SJCRH30 (cell line): ENCODE results near the gene OLFM2. TPM values are rescaled to one million over a fixed set of nuclear protein-coding genes. Genes with fewer than 3 reads are reported as not detected.
"Not testable (repeated sequence)": the region's sequence is repeated elsewhere in the genome, so short reads cannot be mapped to it uniquely, and the experiment has no call there.

Source experiments
- DNase-seq, 2 experiments: peaks; one replicate each; pipeline ENCODE4 v3.0.0-alpha.2; 2015 to 2020
- H3K27ac ChIP-seq: fragments of 250-450 bp; sonication (Bioruptor Pico); 2 replicates; pipeline ENCODE4 v1.5.1; 2020; ENCODE audit warnings: mild to moderate bottlenecking, moderate library complexity
- H3K27me3 ChIP-seq: fragments of 250-450 bp; sonication (Bioruptor Pico); 2 replicates; pipeline ENCODE4 v1.5.1; 2020; ENCODE audit warnings: mild to moderate bottlenecking, moderate library complexity
- H3K36me3 ChIP-seq: fragments of 250-450 bp; sonication (Bioruptor Pico); 2 replicates; pipeline ENCODE4 v1.5.1; 2020; ENCODE audit warnings: mild to moderate bottlenecking, moderate library complexity
- H3K4me1 ChIP-seq: fragments of 250-450 bp; sonication (Bioruptor Pico); 2 replicates; pipeline ENCODE4 v1.5.1; 2020; ENCODE audit warnings: mild to moderate bottlenecking, moderate library complexity
- H3K4me3 ChIP-seq: fragments of 250-450 bp; sonication (Bioruptor Pico); 2 replicates; pipeline ENCODE4 v1.5.1; 2020; ENCODE audit warnings: mild to moderate bottlenecking, moderate library complexity
- H3K9me3 ChIP-seq: fragments of 250-450 bp; sonication (Bioruptor Pico); replicated peaks from 2 replicates; pipeline ENCODE4 v1.5.1; 2020; ENCODE audit warnings: mild to moderate bottlenecking, moderate library complexity
- total RNA-seq: library from RNA; depleted of rRNA; stranded (reverse); fragments of >200 nt; shearing (Covaris generic); gene quantifications from 2 replicates; pipeline ENCODE4 v1.2.3, GENCODE V29; 2014; rRNA removed

The OLFM2 gene
- total RNA-seq, 1 experiment from 2014 or later = 0.20 TPM

GRCh38 chr19:9820034-9820433, 116.3 kb downstream of the OLFM2 start:
- H3K27me3 ChIP-seq, H3K27ac ChIP-seq: not testable (repeated sequence)
- peak overlapping the region; percentile 47 for H3K4me3 ChIP-seq

GRCh38 chr19:9819596-9819909, 116.8 kb downstream of the OLFM2 start:
- peak overlapping the region; percentile 47 for H3K4me3 ChIP-seq

More at GRCh38 chr19:9820034-9820433, 116.3 kb downstream of the OLFM2 start:
- H3K36me3 ChIP-seq, H3K4me1 ChIP-seq, H3K9me3 ChIP-seq, DNase-seq: not testable (repeated sequence)

DNA sequence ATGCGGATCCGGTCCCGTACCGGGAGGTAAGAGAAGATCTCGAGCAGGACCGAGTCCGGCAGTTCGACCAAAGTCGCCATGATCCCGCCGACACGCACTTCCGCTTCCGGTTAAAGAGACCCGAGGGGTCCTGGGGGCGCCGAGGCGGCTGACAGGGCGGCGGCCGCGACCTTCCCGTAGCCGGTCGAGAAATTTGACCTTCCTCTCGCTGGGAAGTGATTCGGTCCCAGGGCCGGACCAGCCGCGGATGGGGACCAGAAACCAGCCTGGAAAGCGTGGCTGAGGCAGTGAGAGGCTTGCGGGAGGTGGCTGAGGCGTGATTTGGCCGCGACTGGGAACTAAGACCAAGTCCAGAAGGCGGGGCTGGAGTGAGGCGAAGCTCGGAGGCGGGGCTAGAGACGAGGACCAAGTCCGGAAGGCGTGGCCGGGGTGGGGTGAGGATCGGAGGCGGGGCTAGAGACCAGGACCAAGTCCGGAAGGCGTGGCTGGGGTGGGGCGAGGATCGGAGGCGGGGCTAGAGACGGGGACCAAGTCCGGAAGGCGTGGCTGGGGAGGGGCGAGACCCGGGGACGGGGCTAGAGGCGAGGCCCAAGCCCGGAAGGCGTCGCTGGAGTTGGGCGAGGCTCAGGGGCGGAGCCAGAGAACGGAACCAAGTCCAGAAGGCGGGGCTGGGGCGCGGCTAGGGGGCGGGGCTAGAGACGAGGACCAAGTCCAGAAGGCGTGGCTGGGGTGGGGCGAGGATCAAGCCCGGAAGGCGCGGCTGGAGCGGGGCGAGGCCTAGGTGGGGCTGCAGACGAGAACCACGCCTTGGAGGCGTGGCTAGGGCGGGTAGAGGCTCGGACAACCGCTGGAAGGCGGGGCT, 117.3 kb downstream of the OLFM2 start, which contains the start of gene FBXL12:
FBXL12 (minus strand) TSS at position 346 of the 862 bp plus-strand sequence; CDS start at position 80, 266 bp downstream.
- Histone ChIP-seq H3K36me3 (peaks cover 7% of the 10 kb centered on the region), H3K4me3 (peak within 1 kb of the TSS; percentile 89), H3K9me3 (no peaks in the 10 kb centered on the region; the same call in 1 of the 2 replicates), H3K4me1 (no peaks in the 10 kb centered on the region; the same call in 1 of the 2 replicates), H3K27ac (peak within 1 kb of the TSS; percentile 83), H3K27me3 (no peaks in the 10 kb centered on the region)
- DNase-seq = peak; percentile 99 to 100

More at GRCh38 chr19:9819596-9819909, 116.8 kb downstream of the OLFM2 start:
- no peaks in the 10 kb centered on the region; the same call in 1 of the 2 replicates for H3K9me3 ChIP-seq
- H3K27me3 ChIP-seq = no peaks in the 10 kb centered on the region
- DNase-seq = no peak
- H3K4me1 ChIP-seq = no peaks in the 10 kb centered on the region; the same call in 1 of the 2 replicates
- H3K27ac ChIP-seq = no peak overlapping the region
- H3K36me3 ChIP-seq = peaks cover 4% of the 10 kb centered on the region; the same call in 1 of the 2 replicates

- peaks cover 10% of the 10 kb centered on the region for H3K36me3 ChIP-seq
- H3K27ac ChIP-seq = peak overlapping the region; percentile 83
- H3K9me3 ChIP-seq = no peaks in the 10 kb centered on the region; the same call in 1 of the 2 replicates
- no peaks in the 10 kb centered on the region for H3K27me3 ChIP-seq
- DNase-seq = no peak
- peak overlapping the region; percentile 89 for H3K4me3 ChIP-seq
- no peaks in the 10 kb centered on the region; the same call in 1 of the 2 replicates for H3K4me1 ChIP-seq
Measured at GRCh38 chr19:9818175-9818733, 118.1 kb downstream of the OLFM2 start.

DNA sequence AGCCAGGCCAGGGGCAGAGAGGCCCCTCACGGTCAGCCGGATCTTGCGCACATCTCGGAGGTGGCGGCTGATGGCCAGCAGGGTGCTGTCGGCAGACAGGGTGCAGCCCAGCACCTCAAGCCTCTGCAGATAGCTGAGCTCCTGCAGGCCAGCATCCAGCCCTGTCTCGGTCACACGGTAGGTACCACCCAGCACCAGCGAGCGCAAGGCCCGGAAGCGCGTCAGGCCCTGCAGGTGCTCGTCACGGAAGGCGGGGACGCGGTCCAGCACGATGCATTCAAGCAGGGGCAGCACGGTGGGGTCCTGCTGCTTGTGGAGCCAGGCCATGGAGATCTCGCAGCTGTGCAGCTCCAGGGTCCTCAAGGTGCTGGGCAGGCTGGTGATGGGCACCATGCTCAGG, 125.2 kb downstream of the OLFM2 start:
- Histone ChIP-seq H3K27me3 (no peaks in the 10 kb centered on the region), H3K27ac (no peak overlapping the region), H3K36me3 (peaks cover 21% of the 10 kb centered on the region), H3K9me3 (no peaks in the 10 kb centered on the region; the same call in 1 of the 2 replicates), H3K4me1 (no peaks in the 10 kb centered on the region), H3K4me3 (no peak overlapping the region)
- no peak for DNase-seq

DNA sequence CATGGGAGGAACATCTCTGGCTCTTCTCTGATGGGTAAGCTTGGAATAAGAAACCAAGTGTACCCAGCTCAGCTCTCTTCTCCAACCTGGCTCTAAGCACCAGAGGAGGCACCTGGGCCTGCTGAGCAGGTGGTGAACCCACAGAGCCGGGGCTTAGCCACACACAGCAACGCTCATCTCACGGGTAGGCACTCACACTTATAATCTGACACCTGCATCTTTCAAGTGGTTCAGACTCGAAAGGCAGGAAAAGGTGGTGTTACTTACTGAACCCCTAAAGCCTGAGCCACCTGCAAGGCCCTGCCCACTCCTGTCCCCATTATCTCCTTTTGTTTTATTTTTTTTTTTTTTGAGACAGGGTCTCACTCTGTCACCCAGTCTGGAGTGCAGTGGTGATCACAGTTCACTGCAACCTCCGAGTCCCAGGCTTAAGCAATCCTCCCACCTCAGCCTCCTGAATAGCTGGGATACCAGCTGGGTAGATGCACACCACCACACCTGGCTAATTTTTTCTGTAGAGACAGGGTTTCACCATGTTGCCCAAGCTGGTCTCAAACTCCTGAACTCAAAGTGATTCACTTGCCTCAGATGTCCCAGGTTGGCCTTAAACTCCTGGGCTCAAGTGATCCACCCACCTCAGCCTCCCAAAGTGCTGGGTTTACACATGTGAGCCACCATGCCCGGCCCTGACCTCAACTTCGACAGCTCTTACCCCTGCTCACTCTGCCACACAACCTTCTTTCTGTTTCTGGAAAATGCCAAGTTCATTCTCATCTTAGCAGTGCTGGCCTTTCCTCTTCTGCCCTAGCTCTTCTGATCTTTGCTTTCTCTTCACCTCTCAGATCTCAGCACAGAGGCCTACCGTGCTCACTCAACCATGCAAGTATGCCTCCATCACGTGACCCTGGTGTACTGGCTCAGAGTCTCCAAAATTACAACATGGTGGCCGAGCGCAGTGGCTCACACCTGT, 127.2 kb downstream of the OLFM2 start:
- no peak for DNase-seq
- no peak overlapping the region for H3K27ac ChIP-seq
- H3K4me1 ChIP-seq = no peaks in the 10 kb centered on the region
- no peaks in the 10 kb centered on the region for H3K27me3 ChIP-seq
- no peak overlapping the region for H3K4me3 ChIP-seq
- H3K36me3 ChIP-seq = peaks cover 23% of the 10 kb centered on the region
- no peaks in the 10 kb centered on the region for H3K9me3 ChIP-seq

DNA sequence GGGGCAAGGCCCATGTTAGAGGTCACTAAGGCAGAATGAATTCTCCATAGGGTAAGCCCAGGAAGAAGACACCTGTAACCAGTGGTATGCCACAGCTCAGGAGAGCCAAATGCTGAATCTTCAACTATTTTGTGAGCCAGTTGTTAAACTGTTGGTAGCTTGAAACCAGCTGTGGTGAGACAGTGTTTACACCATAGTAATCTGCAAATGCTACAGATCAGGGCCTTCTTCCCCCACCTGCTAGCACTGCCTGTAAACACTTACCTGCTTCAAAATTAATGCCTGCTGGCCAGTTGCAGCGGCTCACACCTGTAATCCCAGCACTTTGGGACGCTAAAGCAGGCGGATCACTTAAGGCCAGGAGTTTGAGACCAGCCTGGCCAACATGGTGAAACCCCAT, 129.5 kb downstream of the OLFM2 start:
- Histone ChIP-seq H3K4me1 (no peaks in the 10 kb centered on the region), H3K36me3 (peaks cover 15% of the 10 kb centered on the region), H3K27ac (no peak overlapping the region), H3K9me3 (no peaks in the 10 kb centered on the region), H3K27me3 (no peaks in the 10 kb centered on the region), H3K4me3 (no peak overlapping the region)
- no peak for DNase-seq

Other genes with a start within 250 kb of the OLFM2 start
- gene ZNF846, start 167.8 kb downstream of the OLFM2 start, total RNA-seq = 0.89 and 3.1 TPM in 2 replicates
- 20.0 and 20.6 TPM in 2 replicates for gene FBXL12, start 117.4 kb downstream of the OLFM2 start, total RNA-seq
- gene UBL5, start 108.6 kb downstream of the OLFM2 start, total RNA-seq = 250 and 326 TPM in 2 replicates
- 90.1 and 105 TPM in 2 replicates for gene PIN1, start 101.2 kb downstream of the OLFM2 start, total RNA-seq
- gene COL5A3, start 74.0 kb upstream of the OLFM2 start, total RNA-seq = not detected in 2 replicates
- gene RDH8, start 77.0 kb upstream of the OLFM2 start, total RNA-seq = not detected in 2 replicates
- 0.08 TPM in 1 of 2 replicates, not detected in the other for gene SHFL, start 149.8 kb upstream of the OLFM2 start, total RNA-seq
- gene ANGPTL6, start 166.2 kb upstream of the OLFM2 start, total RNA-seq = 0.10 TPM in 1 of 2 replicates, not detected in the other
- 44.7 and 47.0 TPM in 2 replicates for gene PPAN, start 169.8 kb upstream of the OLFM2 start, total RNA-seq
- gene P2RY11, start 175.2 kb upstream of the OLFM2 start, total RNA-seq = 10.7 and 10.8 TPM in 2 replicates
- gene EIF3G, start 183.4 kb upstream of the OLFM2 start, total RNA-seq = 179 and 186 TPM in 2 replicates